Stomach (tissue), 9 donors: ENCODE measurements around the gene SNRNP25. TPM values are rescaled to one million over a fixed set of nuclear protein-coding genes. Genes with fewer than 3 reads are reported as not detected.

ENCODE experiments used
- DNase-seq, 2 donors: peaks; one replicate each; pipeline versions ENCODE4 v3.0.0 to v3.0.0-alpha.2; 2013 to 2019
- H3K27ac ChIP-seq, 5 donors: fragments of 200-600 bp in 4 of 5; sonication (generic) in 4 of 5; one replicate each; pipeline ENCODE4 v1.5.1; 2013 to 2019; ENCODE audit warnings: mild to moderate bottlenecking in 1 of 5, moderate library complexity in 1 of 5
- H3K27me3 ChIP-seq, 3 donors: fragments of 200-600 bp; sonication (generic); one replicate each; pipeline ENCODE4 v1.5.1; 2017 to 2019; ENCODE audit warnings: mixed run types in 1 of 3
- H3K36me3 ChIP-seq, 4 donors: fragments of 200-600 bp; sonication (generic); 1 replicate in 3 of 4; 2 replicates in 1 of 4; pipeline ENCODE4 v1.5.1; 2016 to 2019
- H3K4me1 ChIP-seq, 4 donors: fragments of 200-600 bp; sonication (generic); one replicate each; pipeline ENCODE4 v1.5.1; 2016 to 2019
- H3K4me3 ChIP-seq, 4 donors: fragments of 200-600 bp; sonication (generic) in 3 of 4; one replicate each; pipeline ENCODE4 v1.5.1; 2016 to 2019; ENCODE audit warnings: mild to moderate bottlenecking in 1 of 4
- H3K9me3 ChIP-seq, 4 donors: fragments of 200-600 bp; sonication (generic); one replicate each; pipeline ENCODE4 v1.5.1; 2016 to 2019
- CTCF ChIP-seq, 7 experiments: fragments of 450-650 bp in 4 of 7; fragments of 200-600 bp in 3 of 7; sonication (generic) in 3 of 7; IDR thresholded peaks; one replicate each; pipeline ENCODE4 v1.5.1; 2016 to 2019; ENCODE audit warnings: antibody characterized with exemption in 7 of 7, control low read depth in 2 of 7, mild to moderate bottlenecking in 1 of 7
- EP300 ChIP-seq: sonication (generic); formaldehyde crosslinking; IDR thresholded peaks from one replicate; pipeline ENCODE4 v1.6.1; 2017; ENCODE audit warnings: antibody characterized with exemption
- POLR2A ChIP-seq, 4 donors: fragments of 450-650 bp; IDR thresholded peaks; one replicate each; pipeline ENCODE4 v1.6.1; 2016; ENCODE audit warnings: antibody characterized with exemption in 4 of 4, control low read depth in 2 of 4, mild to moderate bottlenecking in 1 of 4, moderate library complexity in 1 of 4
- POLR2AphosphoS5 ChIP-seq, 3 donors: sonication (generic); formaldehyde crosslinking; IDR thresholded peaks; one replicate each; pipeline ENCODE4 v1.6.1; 2016; ENCODE audit warnings: antibody characterized with exemption in 3 of 3
- WGBS, 5 donors: extraction: QIAGEN DNeasy Blood & Tissue Kit in 3 of 5; methylation state at CpG; one replicate each; pipeline versions ENCODE4 v1.1.5 to v1.1.7; 2013 to 2018; 5-methylcytosine and 5-hydroxymethylcytosine counted together
- intact Hi-C: fragments of 100-400 bp; cut with DNase I; formaldehyde crosslinking; loops from one replicate; pipeline ENCODE4 v1.15.1; 2023; ENCODE audit warnings: low total_unique reads
- polyA plus RNA-seq, 3 donors: library from polyadenylated mRNA; stranded (reverse); fragments of 200-250 nt; gene quantifications; one replicate each; pipeline ENCODE4 v1.2.3, GENCODE V29; 2013
- total RNA-seq, 5 donors: library from RNA; depleted of rRNA; stranded (reverse); fragments of >200 nt; gene quantifications; one replicate each; pipeline versions ENCODE4 v1.1.0 to v1.2.3, GENCODE V29; 2014 to 2016
- donor health status: healthy with polysubstance abuse.
- donor health status: Bipolar disorder and iron deficiency.
- donor health status: healthy.

The SNRNP25 gene
- total and polyA plus RNA-seq, 8 donors, result 2.3 to 40.2 (median 19.3) TPM

DNA sequence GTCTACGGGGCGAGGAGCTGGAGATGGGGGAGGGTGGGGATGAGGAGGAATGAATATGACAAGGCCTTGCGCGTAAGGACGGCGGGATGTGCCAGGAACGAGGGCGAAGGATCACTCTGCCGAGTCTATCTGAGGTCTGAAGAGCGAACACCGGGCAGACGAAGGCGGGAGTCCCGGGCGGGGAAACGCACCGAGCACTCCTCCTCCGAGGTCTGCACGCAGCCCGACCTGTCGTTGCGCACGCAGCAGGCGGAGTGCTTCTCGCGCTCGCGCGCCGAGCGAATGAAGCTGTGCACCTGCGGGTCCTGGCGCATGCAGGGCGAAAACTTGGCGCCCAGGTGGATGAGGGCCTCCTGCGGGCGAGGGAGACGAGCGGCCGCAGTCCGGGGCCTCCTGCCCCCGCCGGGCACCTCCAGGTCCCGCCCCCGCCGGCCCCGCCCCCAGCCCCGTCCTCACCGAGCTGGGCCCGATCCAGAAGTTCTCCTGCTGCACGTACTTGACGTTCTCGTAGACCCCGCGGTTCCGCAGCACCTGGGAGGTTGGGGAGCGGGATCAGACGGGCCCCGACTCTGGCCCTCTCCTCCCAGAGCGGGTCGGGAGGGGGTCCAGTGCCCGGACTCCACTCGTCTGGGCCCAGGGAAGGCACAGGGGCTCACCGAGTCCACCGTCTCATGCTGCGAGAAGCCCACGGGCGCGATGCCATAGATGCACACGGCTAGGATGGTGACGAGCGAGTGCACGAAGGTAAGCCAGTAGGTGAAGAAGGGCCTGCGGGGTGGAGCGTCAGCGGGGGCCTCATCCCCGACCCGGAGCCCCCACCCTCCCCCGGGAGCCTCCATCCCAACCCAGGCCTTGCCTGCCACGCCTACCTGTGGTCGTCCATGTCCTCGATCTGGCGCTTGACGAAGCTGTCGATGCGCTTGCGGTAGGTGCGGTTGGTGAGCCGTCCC is 7.6 kb downstream of the SNRNP25 start:
- H3K4me1 ChIP-seq, result peaks cover 0 to 11% (median 9%) of the 10 kb centered on the region in 4 donors
- H3K4me3 ChIP-seq, result no peak overlapping the region
- intact Hi-C loops, result no loop called here
- H3K9me3 ChIP-seq, result no peaks in the 10 kb centered on the region
- peaks cover 74 to 89% (median 86%) of the 10 kb centered on the region in 4 donors for H3K36me3 ChIP-seq
- 83 to 87% (median 86%) methylated on average over 54 to 89 of the region's 89 CpGs for WGBS, 5 donors
- H3K27ac ChIP-seq, result no peak overlapping the region
- TF ChIP-seq EP300 (no peak), CTCF (IDR thresholded peaks at IDR 0.05) (no peak)
- peak in 1 of 2 donors; percentile 4 for DNase-seq
- H3K27me3 ChIP-seq, result no peaks in the 10 kb centered on the region

- no peaks in the 10 kb centered on the region for H3K27me3 ChIP-seq
- 91 to 96% (median 93%) methylated on average over 18 to 32 of the region's 32 CpGs for WGBS, 5 donors
- peaks cover 0 to 18% (median 15%) of the 10 kb centered on the region in 4 donors for H3K4me1 ChIP-seq
- no peak for TF ChIP-seq EP300
- no peak for TF ChIP-seq POLR2A (IDR thresholded peaks at IDR 0.05)
- TF ChIP-seq CTCF (IDR thresholded peaks at IDR 0.05), result no peak
- TF ChIP-seq POLR2AphosphoS5 (IDR thresholded peaks at IDR 0.05), result no peak
- intact Hi-C loops, result no loop called here
- no peak overlapping the region for H3K27ac ChIP-seq
- H3K4me3 ChIP-seq, result no peak overlapping the region
- H3K36me3 ChIP-seq, result peaks cover 67 to 82% (median 80%) of the 10 kb centered on the region in 4 donors
- no peak for DNase-seq
- H3K9me3 ChIP-seq, result no peaks in the 10 kb centered on the region
These were observed 8.3 kb downstream of the SNRNP25 start for GRCh38 chr16:61879-62281.

- H3K4me3 ChIP-seq, result no peak overlapping the region
- H3K36me3 ChIP-seq, result peaks cover 62 to 77% (median 74%) of the 10 kb centered on the region in 4 donors
- no peaks in the 10 kb centered on the region for H3K27me3 ChIP-seq
- DNase-seq, result no peak
- 93 to 96% (median 95%) methylated on average over 31 to 34 of the region's 34 CpGs for WGBS, 5 donors
- H3K27ac ChIP-seq, result no peak overlapping the region
- intact Hi-C loops, result no loop called here
- H3K4me1 ChIP-seq, result peaks cover 0 to 24% (median 19%) of the 10 kb centered on the region in 4 donors
- no peak for TF ChIP-seq POLR2A (IDR thresholded peaks at IDR 0.05)
- TF ChIP-seq CTCF (IDR thresholded peaks at IDR 0.05), result no peak
- TF ChIP-seq EP300, result no peak
- TF ChIP-seq POLR2AphosphoS5 (IDR thresholded peaks at IDR 0.05), result no peak
- H3K9me3 ChIP-seq, result no peaks in the 10 kb centered on the region
These were observed 8.8 kb downstream of the SNRNP25 start for GRCh38 chr16:62283-62967.

GRCh38 chr16:62968-63391 is 9.4 kb downstream of the SNRNP25 start:
- peaks cover 57 to 71% (median 69%) of the 10 kb centered on the region in 4 donors for H3K36me3 ChIP-seq

More at GRCh38 chr16:62968-63391, 9.4 kb downstream of the SNRNP25 start:
- H3K27me3 ChIP-seq, result no peaks in the 10 kb centered on the region
- H3K27ac ChIP-seq, result no peak overlapping the region
- intact Hi-C loops, result no loop called here
- no peak overlapping the region for H3K4me3 ChIP-seq
- 95 to 99% (median 96%) methylated on average over 20 to 21 of the region's 21 CpGs for whole genome bisulfite sequencing, 5 donors
- DNase-seq, result no peak
- peaks cover 0 to 27% (median 21%) of the 10 kb centered on the region in 4 donors for H3K4me1 ChIP-seq
- no peaks in the 10 kb centered on the region for H3K9me3 ChIP-seq
- TF ChIP-seq EP300 (no peak), POLR2AphosphoS5 (IDR thresholded peaks at IDR 0.05) (no peak)
